Activated CD4-positive, alpha-beta T cell treated with anti-CD3 and anti-CD28 coated beads, Interleukin-2, amount 50 U/mL, for 48 hours (primary cell): ENCODE data around the gene PCSK2.

Source experiments
- DNase-seq, 2 experiments: peaks; one replicate each; pipeline ENCODE4 v3.0.0-alpha.2; 2020

The PCSK2 gene

GRCh38 chr20:17273717-17274116, 46.9 kb downstream of the PCSK2 start:
- DNase-seq: no peak

- no peak for DNase-seq
These were observed 49.3 kb downstream of the PCSK2 start for GRCh38 chr20:17276101-17276500.

- peak; percentile 0 to 15 for DNase-seq
These were observed 54.6 kb downstream of the PCSK2 start for GRCh38 chr20:17281478-17281877.

- no peak for DNase-seq
These were observed 55.7 kb downstream of the PCSK2 start for GRCh38 chr20:17282501-17282900.

- DNase-seq: no peak
These were observed 60.7 kb downstream of the PCSK2 start for GRCh38 chr20:17287503-17287902.

GRCh38 chr20:17287998-17288397, 61.2 kb downstream of the PCSK2 start:
- DNase-seq: no peak

GRCh38 chr20:17295151-17295726, 68.4 kb downstream of the PCSK2 start:
- DNase-seq: no peak

- DNase-seq: no peak
These were observed 69.2 kb downstream of the PCSK2 start for GRCh38 chr20:17295991-17296390.

- no peak for DNase-seq
These were observed 71.3 kb downstream of the PCSK2 start for GRCh38 chr20:17298171-17298570.

GRCh38 chr20:17298751-17299150, 71.9 kb downstream of the PCSK2 start:
- DNase-seq: no peak

- no peak for DNase-seq
These were observed 73.3 kb downstream of the PCSK2 start for GRCh38 chr20:17300113-17300512.

- DNase-seq: no peak
These were observed 77.9 kb downstream of the PCSK2 start for GRCh38 chr20:17304774-17305173.

- DNase-seq: no peak
These were observed 79.6 kb downstream of the PCSK2 start for GRCh38 chr20:17306427-17306826.

GRCh38 chr20:17314264-17314663, 87.4 kb downstream of the PCSK2 start:
- no peak for DNase-seq

- DNase-seq: no peak
These were observed 88.8 kb downstream of the PCSK2 start for GRCh38 chr20:17315407-17316231.

- no peak for DNase-seq
These were observed 89.6 kb downstream of the PCSK2 start for GRCh38 chr20:17316316-17317038.

- DNase-seq: no peak
These were observed 90.5 kb downstream of the PCSK2 start for GRCh38 chr20:17317341-17317740.

GRCh38 chr20:17320456-17320855, 93.6 kb downstream of the PCSK2 start:
- DNase-seq: no peak

GRCh38 chr20:17326096-17326495, 99.3 kb downstream of the PCSK2 start:
- DNase-seq: no peak

- DNase-seq: no peak
These were observed 100.6 kb downstream of the PCSK2 start for GRCh38 chr20:17327185-17328148.

GRCh38 chr20:17334932-17335331, 108.1 kb downstream of the PCSK2 start:
- no peak for DNase-seq

- no peak for DNase-seq
These were observed 112.2 kb downstream of the PCSK2 start for GRCh38 chr20:17339000-17339399.

GRCh38 chr20:17343091-17343490, 116.3 kb downstream of the PCSK2 start:
- no peak for DNase-seq
